HG03280 (cell line): ENCODE data around the gene VIP.
"Not testable (repeated sequence)": the region's sequence is repeated elsewhere in the genome, so short reads cannot be mapped to it uniquely, and the experiment has no call there.

Source experiments
- ATAC-seq: cut with Tn5 transposase; IDR thresholded peaks from one replicate; pipeline ENCODE4 v1.9.1; 2021; ENCODE audit warnings: mild to moderate bottlenecking, moderate library complexity; ENCODE audit not compliant: unreplicated experiment

The VIP gene

DNA sequence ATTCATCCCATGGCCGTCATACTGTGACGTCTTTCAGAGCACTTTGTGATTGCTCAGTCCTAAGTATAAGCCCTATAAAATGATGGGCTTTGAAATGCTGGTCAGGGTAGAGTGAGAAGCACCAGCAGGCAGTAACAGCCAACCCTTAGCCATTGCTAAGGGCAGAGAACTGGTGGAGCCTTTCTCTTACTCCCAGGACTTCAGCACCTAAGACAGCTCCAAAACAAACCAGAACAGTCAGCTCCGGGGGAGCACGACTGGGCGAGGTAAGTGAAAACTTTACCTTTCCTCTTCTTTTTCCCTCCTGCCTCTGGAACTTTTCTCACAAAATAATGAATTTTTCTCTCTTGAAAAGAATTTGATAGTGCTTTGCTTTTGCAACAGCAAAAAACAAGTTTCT, at the start of gene VIP:
Gene VIP (plus strand): TSS at position 104 of the 400 bp plus-strand sequence. CDS start 1,381 bp downstream, outside the sequence.
- ATAC-seq = no peak

DNA sequence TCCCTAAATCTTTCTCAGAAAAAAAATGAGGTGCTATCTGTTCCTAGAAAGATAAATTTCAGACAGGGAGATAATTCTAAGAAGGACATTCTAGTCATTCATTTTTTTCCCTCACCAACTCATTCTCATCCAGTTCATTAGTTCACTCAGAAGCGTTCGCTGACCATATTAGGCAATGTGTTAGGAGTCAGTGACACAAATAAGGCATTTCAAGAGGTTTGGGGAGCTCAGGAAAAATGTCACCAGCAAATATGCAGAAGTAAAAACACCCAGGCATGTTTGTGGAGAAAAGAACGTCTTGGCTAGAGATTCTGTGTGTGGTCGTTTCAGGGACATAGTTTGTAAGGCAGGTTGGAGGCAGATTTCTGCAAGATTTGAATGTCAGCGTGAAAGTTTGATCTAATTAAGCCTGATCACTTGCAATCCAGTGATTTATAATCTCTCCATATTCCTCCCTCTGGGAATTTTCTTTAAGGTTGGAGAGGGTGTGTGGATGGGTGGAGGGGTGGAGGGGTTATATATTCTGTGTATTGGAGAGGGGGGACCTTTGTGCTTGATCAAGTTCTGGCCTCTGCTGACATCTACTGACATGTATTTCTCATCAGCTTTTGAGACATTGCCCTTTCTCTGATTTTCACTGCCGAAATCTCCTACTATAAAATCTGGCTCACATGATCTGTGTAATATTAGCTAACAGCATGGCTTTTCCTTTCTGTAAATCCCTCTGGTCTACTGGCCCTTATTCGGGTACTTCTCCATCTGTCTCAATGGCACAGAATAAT, 49.3 kb upstream of the VIP start:
- no peak for ATAC-seq

DNA sequence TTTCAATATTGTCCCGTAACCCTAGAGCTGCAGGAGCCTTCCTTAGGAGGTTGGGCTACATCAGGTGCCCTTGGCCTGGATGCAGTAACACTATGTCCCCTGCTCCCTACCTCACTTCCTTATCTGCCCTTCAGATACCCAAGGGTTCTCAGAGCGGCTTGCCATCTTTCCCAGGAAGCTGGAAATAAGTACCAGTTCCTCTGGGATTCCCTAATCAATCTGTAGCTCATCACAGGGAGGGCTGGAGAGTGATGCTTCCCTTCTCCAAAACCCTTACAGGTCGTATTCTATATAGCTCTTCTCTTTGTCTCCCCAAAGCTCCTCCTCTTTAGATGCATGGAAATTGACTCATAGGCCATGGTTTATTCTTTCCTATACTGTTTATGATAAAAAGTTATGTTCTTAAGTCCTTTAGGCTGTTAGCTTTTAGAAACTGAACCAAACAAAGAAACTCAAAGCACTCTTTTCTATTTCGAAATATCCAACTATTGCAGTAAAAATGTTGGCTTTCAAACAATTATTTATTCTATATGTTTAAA, 48.7 kb upstream of the VIP start:
- ATAC-seq = no peak

DNA sequence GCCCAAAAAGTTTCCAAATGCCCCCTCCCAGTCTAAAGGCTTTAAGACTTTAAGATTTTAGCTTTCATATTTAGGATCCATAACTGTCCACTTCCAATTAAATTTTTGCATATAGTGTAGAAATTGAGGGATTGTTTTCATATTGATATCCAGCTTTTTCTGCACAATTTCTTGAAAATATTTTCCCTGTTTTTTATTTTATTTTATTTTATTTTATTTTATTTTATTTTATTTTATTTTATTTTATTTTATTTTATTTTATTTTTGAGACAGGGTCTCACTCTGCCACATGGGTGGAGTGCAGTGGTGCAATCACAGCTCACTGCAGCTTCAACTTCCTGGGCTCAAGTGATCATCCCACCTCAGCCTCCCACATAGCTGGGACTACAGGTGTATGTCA, 46.8 kb upstream of the VIP start:
- ATAC-seq = not testable (repeated sequence)

DNA sequence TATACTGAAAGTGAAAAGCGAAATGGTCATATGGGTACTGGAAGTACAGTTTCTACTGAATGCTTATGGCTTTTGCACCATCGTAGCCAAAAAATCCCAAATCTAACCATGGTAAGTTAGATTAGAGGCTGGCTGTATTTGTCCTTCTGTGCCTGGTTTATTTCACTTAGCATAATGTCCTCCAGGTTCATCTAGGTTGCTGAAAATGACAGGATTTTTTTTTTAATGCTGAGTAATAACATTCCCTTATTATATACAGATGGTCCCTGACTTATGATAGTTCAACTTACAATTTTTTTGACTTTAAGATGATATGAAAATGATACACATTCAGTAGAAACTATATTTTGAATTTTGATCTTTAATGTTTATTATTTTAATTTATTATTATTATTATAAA, 45.3 kb upstream of the VIP start:
- ATAC-seq = no peak

DNA sequence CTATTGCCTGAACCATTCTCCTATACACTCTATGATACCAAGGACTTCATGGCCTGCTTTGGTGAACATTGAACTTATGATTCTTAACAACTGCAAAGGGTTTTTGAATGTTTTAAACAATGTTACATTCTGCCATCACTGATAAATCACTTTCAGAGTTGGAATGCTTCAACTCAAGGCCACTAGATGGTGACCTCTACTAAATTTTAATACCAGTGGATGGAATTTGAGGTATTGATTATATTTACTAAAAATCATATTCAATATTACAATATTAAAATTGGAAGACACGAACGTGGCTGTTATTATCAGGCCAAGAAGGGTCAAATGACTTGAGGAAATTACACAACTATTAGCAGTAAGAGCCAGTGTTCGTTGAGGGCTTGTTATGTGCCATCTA, 34.3 kb upstream of the VIP start:
- no peak for ATAC-seq

DNA sequence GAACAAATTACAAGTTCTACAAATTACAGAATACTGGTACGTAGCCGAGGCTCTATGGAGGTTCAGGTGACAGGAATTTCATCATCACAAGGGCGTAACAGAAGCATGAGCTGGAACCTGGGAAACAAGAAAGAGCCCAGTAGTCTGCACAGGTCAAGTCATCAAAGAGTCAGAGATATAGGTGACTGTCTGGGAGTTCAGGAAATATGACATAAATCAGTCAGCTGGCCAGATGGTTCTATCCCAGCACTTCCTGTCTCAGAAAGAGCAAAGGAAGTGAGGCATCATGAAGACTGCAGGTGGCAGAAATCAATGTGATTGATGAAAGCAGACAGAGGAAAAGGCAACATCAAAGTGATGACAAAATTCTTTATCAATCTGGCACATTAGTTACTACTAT, 29.6 kb upstream of the VIP start:
- no peak for ATAC-seq

DNA sequence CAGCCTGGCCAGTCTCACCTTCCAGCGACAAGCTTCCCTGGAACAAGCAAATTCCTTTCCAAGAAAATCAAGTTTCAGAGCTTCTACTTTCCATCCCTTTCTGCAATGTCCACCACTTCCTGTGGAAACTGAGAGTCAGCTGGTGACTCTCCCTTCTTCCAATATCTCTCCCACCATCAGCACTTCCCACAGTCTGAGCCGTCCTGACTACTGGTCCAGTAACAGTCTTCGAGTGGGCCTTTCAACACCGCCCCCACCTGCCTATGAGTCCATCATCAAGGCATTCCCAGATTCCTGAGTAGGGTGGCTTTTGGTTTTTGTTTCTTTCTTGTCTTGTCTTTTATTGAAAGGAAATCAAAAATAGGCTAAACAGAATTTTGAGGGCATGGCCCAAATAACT, 28.6 kb upstream of the VIP start:
- no peak for ATAC-seq

GRCh38 chr6:152723398-152723797, 27.2 kb upstream of the VIP start:
- no peak for ATAC-seq

DNA sequence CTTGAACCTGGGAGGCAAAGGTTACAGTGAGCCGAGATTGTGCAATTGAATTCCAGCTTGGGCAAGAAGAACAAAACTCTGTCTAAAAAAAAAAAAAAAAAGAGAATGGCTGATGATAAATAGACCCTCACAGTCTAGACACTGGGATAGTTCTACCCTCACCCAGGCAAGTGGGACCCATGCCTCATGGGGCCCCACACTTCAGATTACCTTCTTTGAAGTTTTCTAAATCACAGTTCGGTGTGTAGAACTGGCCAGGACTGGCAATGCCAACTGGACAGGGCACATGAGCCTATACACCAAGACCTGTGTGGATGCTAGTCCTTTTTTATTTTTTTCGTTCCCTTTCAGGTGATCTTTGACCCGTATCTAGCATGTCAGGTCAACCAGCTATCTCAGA, 24.3 kb upstream of the VIP start:
- ATAC-seq = no peak

DNA sequence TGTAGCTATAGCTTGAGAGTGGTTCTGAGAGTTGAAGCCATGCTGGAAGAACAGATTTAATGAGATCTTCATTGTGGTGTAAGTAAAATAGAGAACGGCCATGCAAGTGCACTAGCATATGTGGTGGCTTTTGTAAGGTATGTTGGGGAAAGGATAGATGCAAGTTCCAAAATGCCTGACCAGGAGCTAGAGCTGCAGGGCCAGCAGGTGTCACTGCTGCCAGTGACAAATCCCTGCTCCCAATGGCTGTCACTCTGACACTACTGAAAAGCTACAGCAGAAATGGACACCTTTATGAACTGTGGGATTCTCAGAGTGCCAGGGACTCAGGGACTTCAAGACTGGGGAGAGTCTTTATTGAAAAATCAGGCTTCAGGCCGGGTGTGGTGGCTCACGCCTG, 23.1 kb upstream of the VIP start:
- ATAC-seq = no peak

GRCh38 chr6:152734630-152735029, 16.0 kb upstream of the VIP start:
- no peak for ATAC-seq

GRCh38 chr6:152736687-152737273, 13.8 kb upstream of the VIP start:
- ATAC-seq = no peak

DNA sequence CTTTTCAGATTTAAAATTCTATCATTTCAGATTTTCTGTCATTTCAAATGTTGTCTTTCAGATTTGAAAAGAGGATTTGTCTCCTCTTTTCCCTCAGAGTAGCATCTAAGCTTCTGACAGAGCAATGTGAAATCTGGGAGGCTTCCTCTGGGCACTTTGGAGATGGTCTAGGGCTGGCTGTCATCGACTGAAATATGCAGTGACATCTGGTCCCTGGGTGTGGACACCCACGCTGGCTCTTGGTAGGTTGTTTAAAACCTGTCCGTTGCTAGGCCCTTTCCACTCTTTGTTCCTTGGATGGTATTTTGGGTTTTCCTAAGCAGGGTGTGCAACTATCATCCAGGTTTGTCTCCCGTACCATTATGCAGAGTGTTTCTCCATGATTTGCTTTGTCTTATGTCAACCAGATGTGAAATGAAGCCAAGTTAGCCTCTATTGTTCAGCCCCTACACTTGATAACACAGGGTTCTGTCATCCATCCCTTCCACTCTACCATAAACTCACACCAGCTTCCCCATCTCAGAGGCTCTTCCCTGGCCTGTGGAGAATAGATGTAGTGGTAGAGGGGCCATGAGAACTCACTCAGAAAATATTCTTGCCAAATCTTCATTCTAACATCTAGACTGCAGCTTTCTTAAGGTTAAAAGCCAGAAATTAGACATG, 5.0 kb upstream of the VIP start:
- no peak for ATAC-seq

DNA sequence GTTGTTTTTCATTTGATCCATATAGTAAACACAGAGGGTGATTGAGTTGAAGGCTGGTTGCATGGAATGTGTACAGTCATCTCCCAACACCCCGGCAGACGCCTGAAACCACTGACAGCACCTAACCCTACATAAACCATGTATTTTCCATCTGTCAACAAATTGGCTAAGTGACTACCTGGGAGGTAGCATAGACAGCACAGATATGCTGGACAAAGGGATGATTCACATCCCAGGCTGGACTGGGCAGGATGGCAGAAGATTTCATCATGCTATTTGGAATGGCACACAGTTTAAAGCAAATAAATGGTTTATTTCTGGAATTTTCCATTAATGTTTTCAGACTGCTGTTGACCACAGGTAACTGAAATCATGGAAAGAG, 4.4 kb upstream of the VIP start:
- no peak for ATAC-seq

GRCh38 chr6:152748843-152749242, 1.8 kb upstream of the VIP start:
- ATAC-seq = no peak

DNA sequence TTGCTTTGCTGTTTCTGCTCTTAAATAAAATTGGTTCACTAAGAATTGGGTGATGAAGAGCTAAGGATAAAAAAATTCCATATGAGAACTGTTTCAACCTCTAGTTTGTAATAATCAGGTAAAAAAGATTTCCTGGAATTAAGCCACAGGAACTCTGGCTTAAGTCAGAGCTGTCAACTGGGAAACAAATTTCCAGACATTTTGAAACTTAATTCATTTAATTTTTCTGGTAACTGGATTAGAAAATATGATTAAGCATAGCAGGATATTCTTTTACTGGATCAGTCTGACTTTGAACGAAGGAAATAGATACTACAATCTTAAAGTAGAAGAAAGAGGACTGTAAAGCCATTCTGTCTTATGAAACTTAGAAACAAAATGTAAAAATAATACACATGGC, 1.3 kb upstream of the VIP start:
- ATAC-seq = no peak

DNA sequence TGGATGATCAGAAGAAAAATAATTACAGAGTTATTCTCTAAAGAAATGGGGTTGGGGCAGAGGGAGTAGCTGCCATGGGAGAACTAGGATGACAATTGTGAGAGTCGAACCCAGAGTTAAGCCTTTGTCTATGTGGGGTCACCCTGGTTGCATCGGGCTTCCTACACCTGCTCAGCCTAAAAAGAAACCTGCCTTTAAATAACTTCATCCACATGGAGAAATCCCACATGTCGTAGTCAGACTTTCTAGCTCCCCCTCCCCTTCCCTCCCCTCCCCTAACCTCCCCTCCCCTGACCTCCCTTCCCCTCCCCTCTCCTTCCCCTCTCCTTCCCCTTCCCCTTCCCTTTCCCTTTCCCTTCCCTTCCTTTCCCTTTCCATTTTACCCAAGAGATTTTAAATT, 14.7 kb downstream of the VIP start:
- ATAC-seq = no peak

- no peak for ATAC-seq
These were observed 18.6 kb downstream of the VIP start for GRCh38 chr6:152769159-152769558.

DNA sequence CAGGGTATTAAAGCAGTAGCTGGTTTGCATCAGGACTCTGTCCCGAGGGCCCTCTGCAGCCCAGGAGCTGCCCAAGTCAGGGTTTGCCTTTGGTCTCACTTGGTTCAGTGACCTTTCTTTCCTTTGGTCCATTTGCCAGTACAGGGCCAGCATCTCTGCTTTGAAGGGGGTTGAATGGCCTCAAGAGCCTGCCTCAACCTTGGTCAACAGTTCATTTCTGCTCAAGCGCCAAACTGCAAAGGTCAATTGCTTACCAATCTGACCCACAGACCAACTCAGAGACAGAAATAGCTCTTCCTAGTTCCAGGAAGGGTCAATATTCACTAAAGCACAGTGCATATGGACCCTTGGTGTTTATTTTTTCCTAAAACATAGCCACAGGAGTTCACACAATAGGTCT, 19.4 kb downstream of the VIP start:
- ATAC-seq = no peak

- ATAC-seq = no peak
These were observed 20.6 kb downstream of the VIP start for GRCh38 chr6:152771061-152771687.

DNA sequence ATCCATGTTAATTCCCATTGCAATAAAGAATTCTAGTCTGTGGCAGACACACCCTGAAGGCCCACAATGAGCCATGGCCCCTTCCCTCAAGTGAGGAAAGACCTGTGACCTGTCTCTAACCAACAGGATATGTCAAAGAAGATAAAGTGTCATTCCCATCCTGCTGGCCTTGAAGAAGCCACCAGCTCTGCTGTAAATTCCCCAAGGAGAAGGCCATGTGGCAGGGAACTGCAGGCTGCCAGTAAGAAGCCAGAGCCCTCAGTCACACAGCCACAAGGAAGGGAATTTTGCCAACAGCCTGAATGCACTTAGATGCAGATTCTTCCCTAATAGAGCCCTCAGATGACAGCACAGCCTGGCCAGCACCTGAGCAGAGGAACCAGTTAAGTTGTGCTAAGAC, 24.8 kb downstream of the VIP start:
- no peak for ATAC-seq
